ENCODE data around the gene GIT1. TPM values are rescaled to one million over a fixed set of nuclear protein-coding genes. Genes with fewer than 3 reads are reported as not detected.

The GIT1 gene
- total RNA-seq, 2 donors from 2014 or later: 30.8 to 33.2 TPM

GRCh38 chr17:29573871-29574731 lies 15.3 kb downstream of the GIT1 start:
- intact Hi-C loops (cut with DNase I, micrococcal nuclease): no loop called here
- ATAC-seq: no peak
- DNase-seq: peak in 1 of 2 donors; percentile 19

GRCh38 chr17:29573558-29573869 lies 15.9 kb downstream of the GIT1 start:
- peak in 1 of 2 donors; percentile 11 for DNase-seq
- intact Hi-C loops (cut with DNase I, micrococcal nuclease): no loop called here
- no peak for ATAC-seq

GRCh38 chr17:29572691-29573557 lies 16.5 kb downstream of the GIT1 start:
- ATAC-seq: no peak
- peak in 1 of 2 donors; percentile 53 for DNase-seq
- intact Hi-C loops (cut with DNase I, micrococcal nuclease): no loop called here

GRCh38 chr17:29571883-29572681 lies 17.4 kb downstream of the GIT1 start:
- DNase-seq: peak in 1 of 2 donors; percentile 17
- intact Hi-C loops (cut with DNase I, micrococcal nuclease): no loop called here
- no peak for ATAC-seq

- ATAC-seq (no peak), DNase-seq (peak in 1 of 2 donors; percentile 4)
- intact Hi-C loops (cut with DNase I, micrococcal nuclease): no loop called here
These were observed 18.0 kb downstream of the GIT1 start for GRCh38 chr17:29571486-29571882.

GRCh38 chr17:29570521-29570920 lies 18.9 kb downstream of the GIT1 start:
- intact Hi-C loops (cut with DNase I, micrococcal nuclease): no loop called here
- ATAC-seq (no peak), DNase-seq (peak in 1 of 2 donors; percentile 26)

GRCh38 chr17:29569245-29569950 lies 20.1 kb downstream of the GIT1 start:
- DNase-seq (peak in 1 of 2 donors; percentile 6), ATAC-seq (no peak)
- intact Hi-C loops (cut with DNase I, micrococcal nuclease): no loop called here

GRCh38 chr17:29568331-29569244 lies 20.9 kb downstream of the GIT1 start, which contains the start of gene TP53I13:
TSS of gene TP53I13 (plus strand) at chr17:29568701. CDS start at chr17:29568759, 58 bp downstream.
- ATAC-seq (peak; percentile 55), DNase-seq (peak; percentile 90 to 94)
- intact Hi-C loops (cut with DNase I, micrococcal nuclease): no loop called here

- peak; percentile 47 for ATAC-seq
- peak; percentile 79 to 82 for DNase-seq
- intact Hi-C loops (cut with DNase I, micrococcal nuclease): no loop called here
These were observed 21.7 kb downstream of the GIT1 start for GRCh38 chr17:29567554-29568330.

- DNase-seq (no peak), ATAC-seq (peak; percentile 21)
- intact Hi-C loops (cut with DNase I, micrococcal nuclease): no loop called here
These were observed 22.2 kb downstream of the GIT1 start for GRCh38 chr17:29567304-29567553.

- ATAC-seq: peak; percentile 61
- DNase-seq: peak; percentile 77 to 83
- intact Hi-C loops (cut with DNase I, micrococcal nuclease): no loop called here
These were observed 22.8 kb downstream of the GIT1 start, which contains the start of gene ABHD15 for GRCh38 chr17:29566473-29567303. TSS of gene ABHD15 (minus strand) at chr17:29567037. CDS start at chr17:29566966, 71 bp downstream.

GRCh38 chr17:29565643-29566472 lies 23.6 kb downstream of the GIT1 start:
- ATAC-seq (peak; percentile 35), DNase-seq (peak in 1 of 2 donors; percentile 79)
- intact Hi-C loops (cut with DNase I, micrococcal nuclease): no loop called here

- no peak for DNase-seq
- intact Hi-C loops (cut with DNase I, micrococcal nuclease): no loop called here
- ATAC-seq: no peak
These were observed 25.6 kb downstream of the GIT1 start for GRCh38 chr17:29563816-29564215.

GRCh38 chr17:29562615-29563014 lies 26.8 kb downstream of the GIT1 start:
- intact Hi-C loops (cut with DNase I, micrococcal nuclease): no loop called here
- DNase-seq (no peak), ATAC-seq (no peak)

Measured in left colon (tissue), 2 donors.